Stimulated activated memory B cell treated with anti-CD40 and anti-IgM and Interleukin-4, amounts not matched to agents 10 μg/mL and 1 μg/mL and 100 μg/mL, for 72 hours (primary cell): ENCODE results near the gene COL6A5.
A peak's percentile ranks its signal among the peaks of the same experiment; 100 is the strongest.

ENCODE experiments used
- ATAC-seq: fragments of 150-1000 bp; cut with Tn5 transposase; 2 replicates; pipeline ENCODE4 v1.10.0; 2021
- H3K27ac Mint-ChIP-seq: one replicate; pipeline ENCODE4 v1.8.0; 2022; ENCODE audit warnings: mild to moderate bottlenecking, mixed read lengths
- H3K27me3 Mint-ChIP-seq: one replicate; pipeline ENCODE4 v1.8.0; 2022; ENCODE audit warnings: mixed read lengths
- H3K36me3 Mint-ChIP-seq: one replicate; pipeline ENCODE4 v1.8.0; 2022; ENCODE audit warnings: mixed read lengths
- H3K4me1 Mint-ChIP-seq: one replicate; pipeline ENCODE4 v1.8.0; 2022; ENCODE audit warnings: mixed read lengths
- H3K4me3 Mint-ChIP-seq: one replicate; pipeline ENCODE4 v1.8.0; 2022; ENCODE audit warnings: mild to moderate bottlenecking, moderate library complexity, mixed read lengths
- H3K9me3 Mint-ChIP-seq: one replicate; pipeline ENCODE4 v1.8.0; 2022; ENCODE audit warnings: mixed read lengths

The COL6A5 gene

GRCh38 chr3:130509008-130509407 is 163.5 kb downstream of the COL6A5 start:
- no peak overlapping the region for H3K27ac Mint-ChIP-seq
- H3K9me3 Mint-ChIP-seq = peaks cover 4% of the 10 kb centered on the region
- no peak overlapping the region for H3K4me3 Mint-ChIP-seq
- ATAC-seq = no peak
- H3K27me3 Mint-ChIP-seq = peaks cover 37% of the 10 kb centered on the region
- H3K36me3 Mint-ChIP-seq = no peaks in the 10 kb centered on the region
- no peaks in the 10 kb centered on the region for H3K4me1 Mint-ChIP-seq

GRCh38 chr3:130514681-130515080 is 169.2 kb downstream of the COL6A5 start:
- H3K4me1 Mint-ChIP-seq = no peaks in the 10 kb centered on the region
- ATAC-seq = no peak
- H3K27me3 Mint-ChIP-seq = peaks cover 55% of the 10 kb centered on the region
- no peak overlapping the region for H3K27ac Mint-ChIP-seq
- H3K36me3 Mint-ChIP-seq = no peaks in the 10 kb centered on the region
- H3K9me3 Mint-ChIP-seq = peaks cover 4% of the 10 kb centered on the region
- H3K4me3 Mint-ChIP-seq = no peak overlapping the region

GRCh38 chr3:130515755-130516154 is 170.3 kb downstream of the COL6A5 start:
- peaks cover 4% of the 10 kb centered on the region for H3K9me3 Mint-ChIP-seq

GRCh38 chr3:130516645-130517512 is 171.4 kb downstream of the COL6A5 start, which contains the start of gene COL6A6:
COL6A6 (plus strand) TSS chr3:130517177; CDS start chr3:130560365, 43,188 bp downstream.
- peak; percentile 49 for ATAC-seq
- Mint-ChIP-seq H3K4me3 (no peak within 1 kb of the TSS), H3K4me1 (no peaks in the 10 kb centered on the region), H3K36me3 (no peaks in the 10 kb centered on the region), H3K27me3 (peaks cover 42% of the 10 kb centered on the region), H3K9me3 (peaks cover 4% of the 10 kb centered on the region), H3K27ac (no peak within 1 kb of the TSS)

More at GRCh38 chr3:130515755-130516154, 170.3 kb downstream of the COL6A5 start:
- Mint-ChIP-seq H3K27ac (no peak overlapping the region), H3K36me3 (no peaks in the 10 kb centered on the region), H3K4me3 (no peak overlapping the region), H3K27me3 (peaks cover 53% of the 10 kb centered on the region), H3K4me1 (no peaks in the 10 kb centered on the region)
- no peak for ATAC-seq

- H3K4me1 Mint-ChIP-seq = no peaks in the 10 kb centered on the region
- no peak overlapping the region for H3K4me3 Mint-ChIP-seq
- H3K36me3 Mint-ChIP-seq = no peaks in the 10 kb centered on the region
- no peak for ATAC-seq
- H3K27me3 Mint-ChIP-seq = peaks cover 40% of the 10 kb centered on the region
- no peaks in the 10 kb centered on the region for H3K9me3 Mint-ChIP-seq
- H3K27ac Mint-ChIP-seq = no peak overlapping the region
These were observed 172.1 kb downstream of the COL6A5 start for GRCh38 chr3:130517602-130518001.

- H3K4me1 Mint-ChIP-seq = no peaks in the 10 kb centered on the region
- peaks cover 46% of the 10 kb centered on the region for H3K27me3 Mint-ChIP-seq
- no peaks in the 10 kb centered on the region for H3K36me3 Mint-ChIP-seq
- H3K9me3 Mint-ChIP-seq = no peaks in the 10 kb centered on the region
- H3K4me3 Mint-ChIP-seq = no peak overlapping the region
- no peak overlapping the region for H3K27ac Mint-ChIP-seq
- no peak for ATAC-seq
These were observed 174.3 kb downstream of the COL6A5 start for GRCh38 chr3:130519754-130520153.

- no peak overlapping the region for H3K4me3 Mint-ChIP-seq
- no peaks in the 10 kb centered on the region for H3K4me1 Mint-ChIP-seq
- H3K9me3 Mint-ChIP-seq = no peaks in the 10 kb centered on the region
- ATAC-seq = no peak
- peaks cover 38% of the 10 kb centered on the region for H3K27me3 Mint-ChIP-seq
- H3K36me3 Mint-ChIP-seq = no peaks in the 10 kb centered on the region
- H3K27ac Mint-ChIP-seq = no peak overlapping the region
These were observed 176.9 kb downstream of the COL6A5 start for GRCh38 chr3:130522399-130522798.

GRCh38 chr3:130527426-130527825 is 182.0 kb downstream of the COL6A5 start:
- Mint-ChIP-seq H3K4me3 (no peak overlapping the region), H3K4me1 (peaks cover 11% of the 10 kb centered on the region), H3K27ac (no peak overlapping the region), H3K36me3 (no peaks in the 10 kb centered on the region), H3K27me3 (peaks cover 27% of the 10 kb centered on the region), H3K9me3 (no peaks in the 10 kb centered on the region)
- ATAC-seq = no peak

GRCh38 chr3:130528120-130528519 is 182.6 kb downstream of the COL6A5 start:
- H3K27me3 Mint-ChIP-seq = peaks cover 20% of the 10 kb centered on the region

GRCh38 chr3:130529486-130530215 is 184.2 kb downstream of the COL6A5 start:
- Mint-ChIP-seq H3K27ac (no peak overlapping the region), H3K36me3 (no peaks in the 10 kb centered on the region), H3K27me3 (peaks cover 11% of the 10 kb centered on the region), H3K4me3 (no peak overlapping the region), H3K4me1 (peaks cover 11% of the 10 kb centered on the region), H3K9me3 (no peaks in the 10 kb centered on the region)
- ATAC-seq = peak; percentile 29

More at GRCh38 chr3:130528120-130528519, 182.6 kb downstream of the COL6A5 start:
- Mint-ChIP-seq H3K27ac (no peak overlapping the region), H3K9me3 (no peaks in the 10 kb centered on the region), H3K36me3 (no peaks in the 10 kb centered on the region), H3K4me3 (no peak overlapping the region), H3K4me1 (peaks cover 11% of the 10 kb centered on the region)
- no peak for ATAC-seq

GRCh38 chr3:130533247-130533646 is 187.8 kb downstream of the COL6A5 start:
- peaks cover 13% of the 10 kb centered on the region for H3K27me3 Mint-ChIP-seq
- no peaks in the 10 kb centered on the region for H3K9me3 Mint-ChIP-seq
- no peaks in the 10 kb centered on the region for H3K36me3 Mint-ChIP-seq
- ATAC-seq = no peak
- no peak overlapping the region for H3K4me3 Mint-ChIP-seq
- H3K4me1 Mint-ChIP-seq = peaks cover 11% of the 10 kb centered on the region
- no peak overlapping the region for H3K27ac Mint-ChIP-seq
